A549 (cell line): ENCODE measurements around the gene SYT1. TPM values are rescaled to one million over a fixed set of nuclear protein-coding genes. Genes with fewer than 3 reads are reported as not detected.

ENCODE experiments used
- ATAC-seq, 2 experiments: fragments of 200-7000 bp in 1 of 2; fragments of >200 bp in 1 of 2; cut with Nextera tagmentation in 1 of 2; cut with Tn5 transposase in 1 of 2; 3 replicates each; pipeline versions ENCODE4 v1.8.0 to v1.9.1; 2018 to 2020; ENCODE audit warnings: mild to moderate bottlenecking in 1 of 2, moderate library complexity in 1 of 2
- CTCF ChIA-PET: fragments of 300-600 bp; sonication (Branson Sonifier 250); formaldehyde crosslinking; extraction: SDS; loops from one replicate; lab custom pipeline; 2021; ENCODE audit warnings: antibody characterized with exemption, inconsistent platforms; lab: Yijun Ruan, JAX
- POLR2A ChIA-PET: fragments of 350-600 bp; formaldehyde crosslinking; extraction: SDS; loops from one replicate; lab custom pipeline; 2021; ENCODE audit warnings: antibody characterized with exemption, inconsistent platforms; lab: Yijun Ruan, JAX
- DNase-seq, 2 experiments: peaks; one replicate each; pipeline versions ENCODE4 v3.0.0 to v3.0.0-alpha.2; 2011 to 2016; ENCODE audit warnings: low read depth in 1 of 2, low spot score in 1 of 2
- FAIRE-seq: peaks from 2 replicates; lab custom pipeline; 2011; peaks lifted over from hg19 to GRCh38; lab: Jason Lieb, UNC
- H3K27ac ChIP-seq, 2 experiments: fragments of >200 bp; sonication (Bioruptor Twin); formaldehyde crosslinking; 3 replicates each; pipeline ENCODE4 v1.5.1; 2016 to 2017
- H3K4me1 ChIP-seq: fragments of >200 bp; sonication (Bioruptor Twin); formaldehyde crosslinking; 3 replicates; pipeline ENCODE4 v1.6.1; 2016
- H3K4me2 ChIP-seq: fragments of >200 bp; sonication (Bioruptor Twin); formaldehyde crosslinking; 3 replicates; pipeline ENCODE4 v1.6.1; 2016
- H3K4me3 ChIP-seq: fragments of >200 bp; sonication (Bioruptor Twin); formaldehyde crosslinking; 3 replicates; pipeline ENCODE4 v1.5.1; 2016
- H3K9me3 ChIP-seq: fragments of >200 bp; sonication (Bioruptor Twin); formaldehyde crosslinking; 3 replicates; pipeline ENCODE4 v1.6.1; 2016
- BCL3 ChIP-seq: fragments of >200 bp; sonication (Bioruptor Twin); formaldehyde crosslinking; IDR thresholded peaks from 3 replicates; pipeline ENCODE4 v1.6.1; 2016
- CBX8 ChIP-seq: fragments of 200-600 bp; sonication (generic); IDR thresholded peaks from 2 replicates; pipeline ENCODE4 v1.6.1; 2016
- CEBPB ChIP-seq, 2 experiments: fragments of >200 bp in 1 of 2; sonication (Bioruptor Twin) in 1 of 2; formaldehyde crosslinking in 1 of 2; IDR thresholded peaks; 2 replicates each; pipeline ENCODE4 v1.6.1; 2012 to 2016
- CHD4 ChIP-seq: fragments of 200-600 bp; sonication (generic); IDR thresholded peaks from 2 replicates; pipeline ENCODE4 v1.6.1; 2016; ENCODE audit warnings: antibody characterized with exemption, mild to moderate bottlenecking, borderline replicate concordance
- EHF ChIP-seq: fragments of 250-450 bp; sonication (Bioruptor Pico); IDR thresholded peaks from 2 replicates; pipeline ENCODE4 v1.5.0; 2020; ENCODE audit warnings: mild to moderate bottlenecking
- EHMT2 ChIP-seq: fragments of 200-600 bp; sonication (generic); IDR thresholded peaks from 2 replicates; pipeline ENCODE4 v1.6.1; 2016; ENCODE audit warnings: antibody characterized with exemption, low read depth, mild to moderate bottlenecking, moderate library complexity
- EP300 ChIP-seq, 2 experiments: fragments of >200 bp; sonication (Bioruptor Twin); formaldehyde crosslinking; IDR thresholded peaks; 2 replicates in 1 of 2; 3 replicates in 1 of 2; pipeline ENCODE4 v1.6.1; 2016 to 2017
- FOSB ChIP-seq: fragments of 250-450 bp; sonication (Bioruptor Pico); IDR thresholded peaks from 2 replicates; pipeline ENCODE4 v1.5.0; 2020; ENCODE audit warnings: mild to moderate bottlenecking, moderate library complexity
- FOXS1 ChIP-seq: fragments of 250-450 bp; sonication (Bioruptor Pico); IDR thresholded peaks from 2 replicates; pipeline ENCODE4 v1.5.0; 2020; ENCODE audit warnings: mild to moderate bottlenecking, moderate library complexity
- HDAC2 ChIP-seq: fragments of 200-600 bp; sonication (generic); IDR thresholded peaks from 2 replicates; pipeline ENCODE4 v1.6.1; 2016
- HEYL ChIP-seq: fragments of 250-450 bp; sonication (Bioruptor Pico); IDR thresholded peaks from 2 replicates; pipeline ENCODE4 v1.8.0; 2021; ENCODE audit warnings: mild to moderate bottlenecking, moderate library complexity
- HMGXB4 ChIP-seq: fragments of 250-450 bp; sonication (Bioruptor Pico); IDR thresholded peaks from 2 replicates; pipeline ENCODE4 v1.5.0; 2021; ENCODE audit warnings: mild to moderate bottlenecking, moderate library complexity, borderline replicate concordance
- HOXA7 ChIP-seq: fragments of 250-450 bp; sonication (Bioruptor Pico); IDR thresholded peaks from 2 replicates; pipeline ENCODE4 v1.5.0; 2020; ENCODE audit warnings: mild to moderate bottlenecking, moderate library complexity
- HOXB13 ChIP-seq: fragments of 250-450 bp; sonication (Bioruptor Pico); IDR thresholded peaks from 2 replicates; pipeline ENCODE4 v1.5.0; 2020; ENCODE audit warnings: low read depth, mild to moderate bottlenecking, moderate library complexity
- JUN ChIP-seq, 2 experiments: fragments of >200 bp; sonication (Bioruptor Twin); formaldehyde crosslinking; IDR thresholded peaks; 2 replicates in 1 of 2; 3 replicates in 1 of 2; pipeline ENCODE4 v1.6.1; 2016 to 2017
- JUNB ChIP-seq: fragments of >200 bp; sonication (Bioruptor Twin); formaldehyde crosslinking; IDR thresholded peaks from 2 replicates; pipeline ENCODE4 v1.6.1; 2016
- MAFK ChIP-seq: fragments of 450-650 bp; IDR thresholded peaks from 2 replicates; pipeline ENCODE4 v1.6.1; 2014; ENCODE audit not compliant: partially characterized antibody
- MAX ChIP-seq: IDR thresholded peaks from 2 replicates; pipeline ENCODE4 v1.6.1; 2012
- MAZ ChIP-seq: fragments of 150-350 bp; IDR thresholded peaks from 2 replicates; pipeline ENCODE4 v1.6.1; 2014; ENCODE audit warnings: antibody characterized with exemption, low read depth, low read length, borderline replicate concordance
- MYC ChIP-seq: IDR thresholded peaks from 2 replicates; pipeline ENCODE4 v1.6.1; 2012; ENCODE audit warnings: mild to moderate bottlenecking, inconsistent platforms, low read length, improper control_type of control experiment, borderline replicate concordance
- NR3C1 ChIP-seq: fragments of >200 bp; sonication (Bioruptor Twin); formaldehyde crosslinking; IDR thresholded peaks from 3 replicates; pipeline ENCODE4 v1.6.1; 2017
- POLR2A ChIP-seq: IDR thresholded peaks from 2 replicates; pipeline ENCODE4 v1.6.1; 2012; ENCODE audit warnings: mild to moderate bottlenecking, low read length
- POLR2AphosphoS2 ChIP-seq: conservative IDR thresholded peaks from 2 replicates; pipeline ENCODE4 v1.6.1; 2012; ENCODE audit warnings: low read length, improper control_type of control experiment, inconsistent platforms
- RARB ChIP-seq: fragments of 250-450 bp; sonication (Bioruptor Pico); IDR thresholded peaks from 2 replicates; pipeline ENCODE4 v1.8.0; 2021; ENCODE audit warnings: mild to moderate bottlenecking, moderate library complexity
- RFX5 ChIP-seq: fragments of 450-650 bp; IDR thresholded peaks from 2 replicates; pipeline ENCODE4 v1.7.1; 2014; ENCODE audit warnings: antibody characterized with exemption, mild to moderate bottlenecking, moderate library complexity
- SMC3 ChIP-seq: fragments of >200 bp; sonication (Bioruptor Twin); formaldehyde crosslinking; IDR thresholded peaks from 3 replicates; pipeline ENCODE4 v1.6.1; 2018; ENCODE audit warnings: inconsistent platforms
- SREBF2 ChIP-seq: fragments of 450-650 bp; IDR thresholded peaks from 2 replicates; pipeline ENCODE4 v1.6.1; 2014; ENCODE audit warnings: mild to moderate bottlenecking, moderate library complexity
- TP53 ChIP-seq: fragments of 250-450 bp; sonication (Bioruptor Pico); IDR thresholded peaks from 2 replicates; pipeline ENCODE4 v1.5.0; 2021; ENCODE audit warnings: mild to moderate bottlenecking, moderate library complexity
- ZFP36 ChIP-seq: fragments of 450-650 bp; IDR thresholded peaks from 2 replicates; pipeline ENCODE4 v1.6.1; 2014; ENCODE audit warnings: borderline replicate concordance; ENCODE audit not compliant: partially characterized antibody
- ZNF302 ChIP-seq: fragments of 250-450 bp; sonication (Bioruptor Pico); IDR thresholded peaks from 2 replicates; pipeline ENCODE4 v1.9.0; 2021; ENCODE audit warnings: inconsistent platforms, mild to moderate bottlenecking, moderate library complexity
- WGBS: methylation state at CpG from one replicate; pipeline ENCODE4 v1.1.6; 2017; ENCODE audit errors: missing lambda C conversion rate; 5-methylcytosine and 5-hydroxymethylcytosine counted together
- polyA plus RNA-seq, 4 experiments: library from polyadenylated mRNA; depleted of rRNA in 3 of 4; stranded (reverse); fragments of >200 nt; fragmentation: RNase III in 1 of 4; extraction: RNeasy Plus Mini Kit Qiagen cat#74134 plus additional on column Dnase treatment in 1 of 4; gene quantifications; 2 replicates in 3 of 4; 3 replicates in 1 of 4; pipeline ENCODE4 v1.2.3, GENCODE V29; 2011 to 2017
- TF ChIP-seq, protein P1 (sequence below): fragments of >200 bp; sonication (Bioruptor Twin); formaldehyde crosslinking; IDR thresholded peaks from 3 replicates; pipeline ENCODE4 v1.5.1; 2016
- TF ChIP-seq, protein P2 (sequence below): fragments of 150-350 bp; IDR thresholded peaks from 2 replicates; pipeline ENCODE4 v1.6.1; 2014; ENCODE audit warnings: low read depth, mild to moderate bottlenecking, low read length
- TF ChIP-seq, protein P3 (sequence below): fragments of 200-600 bp; sonication (generic); IDR thresholded peaks from 2 replicates; pipeline ENCODE4 v1.6.1; 2016; ENCODE audit warnings: antibody characterized with exemption, mild to moderate bottlenecking, moderate library complexity
- TF ChIP-seq, protein P4 (sequence below): fragments of >200 bp; sonication (Bioruptor Twin); formaldehyde crosslinking; IDR thresholded peaks from 2 replicates; pipeline ENCODE4 v1.6.1; 2016

Gene SYT1
- polyA plus RNA-seq, 2 of the 4 experiments (the other 2 are of a cell fraction), result 11.7 to 39.6 TPM

DNA sequence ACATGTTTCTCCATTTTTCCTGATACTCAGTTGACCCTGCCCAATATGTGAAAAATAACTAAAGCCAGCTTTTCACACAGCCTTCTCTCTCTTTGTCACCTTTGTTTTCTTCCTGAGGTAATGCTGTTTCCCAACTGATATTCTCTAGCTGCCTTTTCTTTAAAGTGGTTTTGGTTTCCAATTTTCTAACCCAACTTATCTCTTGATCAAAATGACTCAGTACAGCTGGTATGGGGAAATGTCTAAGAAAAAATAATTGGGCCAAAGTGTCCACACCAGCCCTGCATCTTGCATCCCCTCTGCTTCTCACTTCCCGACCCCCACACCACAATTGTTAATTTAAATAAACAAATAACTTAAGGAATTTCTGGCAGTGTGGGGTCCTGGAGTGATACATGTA is 193.8 kb downstream of the SYT1 start:
- ChIA-PET CTCF (no interaction called here), POLR2A (interaction anchor here (1.2 kb wide), 1 partner anchor 194 kb away, joined by 4 read pairs; the partner anchor contains the start of gene SYT1)
- peak in 1 of 2 experiments; percentile 66; a peak in 3 of 6 replicates for ATAC-seq
- 4% methylated on average over 1 of the region's 1 CpG for whole genome bisulfite sequencing
- peak overlapping the region; percentile 66 to 71 for H3K27ac ChIP-seq
- H3K4me3 ChIP-seq, result no peak overlapping the region
- no peaks in the 10 kb centered on the region for H3K9me3 ChIP-seq
- DNase-seq, result peak; percentile 7 to 68
- H3K4me1 ChIP-seq, result peaks cover 55% of the 10 kb centered on the region
- peak; percentile 49 for FAIRE-seq
- peak overlapping the region; percentile 39 for H3K4me2 ChIP-seq
- TF ChIP-seq HEYL (CRISPR knock-in tag), result no peak
- TF ChIP-seq, protein P1, sequence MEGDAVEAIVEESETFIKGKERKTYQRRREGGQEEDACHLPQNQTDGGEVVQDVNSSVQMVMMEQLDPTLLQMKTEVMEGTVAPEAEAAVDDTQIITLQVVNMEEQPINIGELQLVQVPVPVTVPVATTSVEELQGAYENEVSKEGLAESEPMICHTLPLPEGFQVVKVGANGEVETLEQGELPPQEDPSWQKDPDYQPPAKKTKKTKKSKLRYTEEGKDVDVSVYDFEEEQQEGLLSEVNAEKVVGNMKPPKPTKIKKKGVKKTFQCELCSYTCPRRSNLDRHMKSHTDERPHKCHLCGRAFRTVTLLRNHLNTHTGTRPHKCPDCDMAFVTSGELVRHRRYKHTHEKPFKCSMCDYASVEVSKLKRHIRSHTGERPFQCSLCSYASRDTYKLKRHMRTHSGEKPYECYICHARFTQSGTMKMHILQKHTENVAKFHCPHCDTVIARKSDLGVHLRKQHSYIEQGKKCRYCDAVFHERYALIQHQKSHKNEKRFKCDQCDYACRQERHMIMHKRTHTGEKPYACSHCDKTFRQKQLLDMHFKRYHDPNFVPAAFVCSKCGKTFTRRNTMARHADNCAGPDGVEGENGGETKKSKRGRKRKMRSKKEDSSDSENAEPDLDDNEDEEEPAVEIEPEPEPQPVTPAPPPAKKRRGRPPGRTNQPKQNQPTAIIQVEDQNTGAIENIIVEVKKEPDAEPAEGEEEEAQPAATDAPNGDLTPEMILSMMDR, result no peak
- 0 out of 2 replicates have a peak, but pooled peaks have one; percentile 9 for TF ChIP-seq MAX
- TF ChIP-seq JUNB, result peak; percentile 79
- TF ChIP-seq RFX5, result no peak
- no peak for TF ChIP-seq POLR2AphosphoS2
- no peak for TF ChIP-seq HMGXB4 (CRISPR knock-in tag)
- TF ChIP-seq, protein P2, sequence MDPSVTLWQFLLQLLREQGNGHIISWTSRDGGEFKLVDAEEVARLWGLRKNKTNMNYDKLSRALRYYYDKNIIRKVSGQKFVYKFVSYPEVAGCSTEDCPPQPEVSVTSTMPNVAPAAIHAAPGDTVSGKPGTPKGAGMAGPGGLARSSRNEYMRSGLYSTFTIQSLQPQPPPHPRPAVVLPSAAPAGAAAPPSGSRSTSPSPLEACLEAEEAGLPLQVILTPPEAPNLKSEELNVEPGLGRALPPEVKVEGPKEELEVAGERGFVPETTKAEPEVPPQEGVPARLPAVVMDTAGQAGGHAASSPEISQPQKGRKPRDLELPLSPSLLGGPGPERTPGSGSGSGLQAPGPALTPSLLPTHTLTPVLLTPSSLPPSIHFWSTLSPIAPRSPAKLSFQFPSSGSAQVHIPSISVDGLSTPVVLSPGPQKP, result no peak
- TF ChIP-seq RARB (CRISPR knock-in tag), result no peak
- TF ChIP-seq, protein P3, sequence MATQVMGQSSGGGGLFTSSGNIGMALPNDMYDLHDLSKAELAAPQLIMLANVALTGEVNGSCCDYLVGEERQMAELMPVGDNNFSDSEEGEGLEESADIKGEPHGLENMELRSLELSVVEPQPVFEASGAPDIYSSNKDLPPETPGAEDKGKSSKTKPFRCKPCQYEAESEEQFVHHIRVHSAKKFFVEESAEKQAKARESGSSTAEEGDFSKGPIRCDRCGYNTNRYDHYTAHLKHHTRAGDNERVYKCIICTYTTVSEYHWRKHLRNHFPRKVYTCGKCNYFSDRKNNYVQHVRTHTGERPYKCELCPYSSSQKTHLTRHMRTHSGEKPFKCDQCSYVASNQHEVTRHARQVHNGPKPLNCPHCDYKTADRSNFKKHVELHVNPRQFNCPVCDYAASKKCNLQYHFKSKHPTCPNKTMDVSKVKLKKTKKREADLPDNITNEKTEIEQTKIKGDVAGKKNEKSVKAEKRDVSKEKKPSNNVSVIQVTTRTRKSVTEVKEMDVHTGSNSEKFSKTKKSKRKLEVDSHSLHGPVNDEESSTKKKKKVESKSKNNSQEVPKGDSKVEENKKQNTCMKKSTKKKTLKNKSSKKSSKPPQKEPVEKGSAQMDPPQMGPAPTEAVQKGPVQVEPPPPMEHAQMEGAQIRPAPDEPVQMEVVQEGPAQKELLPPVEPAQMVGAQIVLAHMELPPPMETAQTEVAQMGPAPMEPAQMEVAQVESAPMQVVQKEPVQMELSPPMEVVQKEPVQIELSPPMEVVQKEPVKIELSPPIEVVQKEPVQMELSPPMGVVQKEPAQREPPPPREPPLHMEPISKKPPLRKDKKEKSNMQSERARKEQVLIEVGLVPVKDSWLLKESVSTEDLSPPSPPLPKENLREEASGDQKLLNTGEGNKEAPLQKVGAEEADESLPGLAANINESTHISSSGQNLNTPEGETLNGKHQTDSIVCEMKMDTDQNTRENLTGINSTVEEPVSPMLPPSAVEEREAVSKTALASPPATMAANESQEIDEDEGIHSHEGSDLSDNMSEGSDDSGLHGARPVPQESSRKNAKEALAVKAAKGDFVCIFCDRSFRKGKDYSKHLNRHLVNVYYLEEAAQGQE, result no peak
- no peak for TF ChIP-seq CBX8
- TF ChIP-seq EHMT2, result no peak
- no peak for TF ChIP-seq SMC3
- no peak for TF ChIP-seq SREBF2
- TF ChIP-seq FOXS1 (CRISPR knock-in tag), result no peak
- TF ChIP-seq JUN (IDR thresholded peaks at IDR 0.05), result peak; percentile 61 to 75; a peak in 3 of 5 replicates
- no peak for TF ChIP-seq ZNF302 (CRISPR knock-in tag)
- no peak for TF ChIP-seq HOXB13 (CRISPR knock-in tag)
- no peak for TF ChIP-seq HDAC2
- no peak for TF ChIP-seq ZFP36
- no peak for TF ChIP-seq MAZ
- TF ChIP-seq, protein P4, sequence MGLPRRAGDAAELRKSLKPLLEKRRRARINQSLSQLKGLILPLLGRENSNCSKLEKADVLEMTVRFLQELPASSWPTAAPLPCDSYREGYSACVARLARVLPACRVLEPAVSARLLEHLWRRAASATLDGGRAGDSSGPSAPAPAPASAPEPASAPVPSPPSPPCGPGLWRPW, result 0 out of 2 replicates have a peak, but pooled peaks have one; percentile 38
- TF ChIP-seq MAFK, result no peak
- TF ChIP-seq HOXA7, result no peak
- TF ChIP-seq TP53, result no peak
- TF ChIP-seq MYC, result no peak
- TF ChIP-seq CHD4, result no peak
- TF ChIP-seq FOSB, result no peak
- TF ChIP-seq NR3C1, result no peak
- peak; percentile 55 to 78; a peak in 3 of 4 replicates for TF ChIP-seq CEBPB (IDR thresholded peaks at IDR 0.05)
- peak; percentile 57; the same call in 1 of the 3 replicates for TF ChIP-seq BCL3
- no peak for TF ChIP-seq POLR2A
- TF ChIP-seq EP300 (IDR thresholded peaks at IDR 0.05), result peak; percentile 55 to 61; a peak in 3 of 5 replicates
- TF ChIP-seq EHF (CRISPR knock-in tag), result no peak
